ENCODE data around the gene PPFIA2.

GRCh38 chr12:81261508-81262207, 497.5 kb downstream of the PPFIA2 start:
- TF ChIP-seq CTCF (conservative IDR thresholded peaks at IDR 0.05) (no peak), EZH2 (IDR thresholded peaks at IDR 0.05; ENCODE audit: low read depth) (no peak)

All from PC-9 (cell line).